Nephron (organoid): ENCODE data around the gene CACNA2D3.

Experiments used
- H3K27ac Mint-ChIP-seq, 3 experiments: 2 replicates each; pipeline ENCODE4 v1.8.0; 2020; ENCODE audit warnings: mixed read lengths in 3 of 3, mild to moderate bottlenecking in 2 of 3, moderate library complexity in 1 of 3
- H3K27me3 Mint-ChIP-seq: 2 replicates; pipeline ENCODE4 v1.8.0; 2021; ENCODE audit warnings: low read depth, mild to moderate bottlenecking, moderate library complexity, mixed read lengths
- H3K36me3 Mint-ChIP-seq: 2 replicates; pipeline ENCODE4 v1.8.0; 2020; ENCODE audit warnings: low read depth, mixed read lengths
- H3K4me1 Mint-ChIP-seq: 2 replicates; pipeline ENCODE4 v1.8.0; 2020; ENCODE audit warnings: mixed read lengths
- H3K4me3 Mint-ChIP-seq, 3 experiments: 2 replicates each; pipeline ENCODE4 v1.8.0; 2020; ENCODE audit warnings: mild to moderate bottlenecking in 3 of 3, mixed read lengths in 3 of 3, moderate library complexity in 2 of 3
- H3K9me3 Mint-ChIP-seq: 2 replicates; pipeline ENCODE4 v1.8.0; 2020; ENCODE audit warnings: mixed read lengths
- CTCF ChIP-seq, 3 experiments: fragments of 200-600 bp; sonication (generic); IDR thresholded peaks; one replicate each; pipeline ENCODE4 v1.5.0; 2021; ENCODE audit warnings: antibody characterized with exemption in 3 of 3; ENCODE audit not compliant: unreplicated experiment in 3 of 3

Gene CACNA2D3

GRCh38 chr3:54661151-54661550, 538.8 kb downstream of the CACNA2D3 start:
- Mint-ChIP-seq H3K27ac (peak overlapping the region; percentile 93 to 97 (median 93)), H3K9me3 (no peaks in the 10 kb centered on the region), H3K4me3 (peak overlapping the region in 1 of 3 experiments; percentile 49), H3K27me3 (peaks cover 12% of the 10 kb centered on the region), H3K4me1 (peaks cover 64% of the 10 kb centered on the region), H3K36me3 (no peaks in the 10 kb centered on the region)
- no peak for TF ChIP-seq CTCF (IDR thresholded peaks at IDR 0.05; ENCODE audit: unreplicated experiment in 3 of 3)

- TF ChIP-seq CTCF (IDR thresholded peaks at IDR 0.05; ENCODE audit: unreplicated experiment in 3 of 3) = no peak
- Mint-ChIP-seq H3K27ac (peak overlapping the region in 2 of 3 experiments; percentile 45 to 66), H3K27me3 (peaks cover 5% of the 10 kb centered on the region)
Observed at GRCh38 chr3:54663501-54664011, 541.2 kb downstream of the CACNA2D3 start.

GRCh38 chr3:54665016-54665600, 542.8 kb downstream of the CACNA2D3 start:
- peak overlapping the region in 2 of 3 experiments; percentile 59 to 92 for H3K27ac Mint-ChIP-seq
- peaks cover 66% of the 10 kb centered on the region for H3K4me1 Mint-ChIP-seq
- no peak overlapping the region for H3K4me3 Mint-ChIP-seq
- TF ChIP-seq CTCF (IDR thresholded peaks at IDR 0.05; ENCODE audit: unreplicated experiment in 3 of 3) = no peak
- no peaks in the 10 kb centered on the region for H3K9me3 Mint-ChIP-seq
- H3K36me3 Mint-ChIP-seq = no peaks in the 10 kb centered on the region
- H3K27me3 Mint-ChIP-seq = no peaks in the 10 kb centered on the region

More at GRCh38 chr3:54663501-54664011, 541.2 kb downstream of the CACNA2D3 start:
- Mint-ChIP-seq H3K36me3 (no peaks in the 10 kb centered on the region), H3K9me3 (no peaks in the 10 kb centered on the region), H3K4me1 (peaks cover 64% of the 10 kb centered on the region), H3K4me3 (peak overlapping the region in 1 of 3 experiments; percentile 26)

- Mint-ChIP-seq H3K27ac (no peak overlapping the region), H3K27me3 (peaks cover 7% of the 10 kb centered on the region), H3K4me3 (no peak overlapping the region), H3K4me1 (peaks cover 49% of the 10 kb centered on the region), H3K9me3 (no peaks in the 10 kb centered on the region), H3K36me3 (no peaks in the 10 kb centered on the region)
- TF ChIP-seq CTCF (IDR thresholded peaks at IDR 0.05; ENCODE audit: unreplicated experiment in 3 of 3) = no peak
Observed at GRCh38 chr3:54668236-54668635, 545.9 kb downstream of the CACNA2D3 start.

GRCh38 chr3:54670201-54671000, 548.0 kb downstream of the CACNA2D3 start:
- Mint-ChIP-seq H3K4me1 (peaks cover 33% of the 10 kb centered on the region), H3K27me3 (peaks cover 14% of the 10 kb centered on the region), H3K9me3 (peaks cover 7% of the 10 kb centered on the region), H3K27ac (peak overlapping the region; percentile 57 to 74 (median 68)), H3K4me3 (no peak overlapping the region), H3K36me3 (no peaks in the 10 kb centered on the region)
- no peak for TF ChIP-seq CTCF (IDR thresholded peaks at IDR 0.05; ENCODE audit: unreplicated experiment in 3 of 3)
